ENCODE results near the gene NECTIN2. TPM values are rescaled to one million over a fixed set of nuclear protein-coding genes. Genes with fewer than 3 reads are reported as not detected.

The NECTIN2 gene
- total RNA-seq, 1 donor from 2014 or later = 302 TPM

DNA sequence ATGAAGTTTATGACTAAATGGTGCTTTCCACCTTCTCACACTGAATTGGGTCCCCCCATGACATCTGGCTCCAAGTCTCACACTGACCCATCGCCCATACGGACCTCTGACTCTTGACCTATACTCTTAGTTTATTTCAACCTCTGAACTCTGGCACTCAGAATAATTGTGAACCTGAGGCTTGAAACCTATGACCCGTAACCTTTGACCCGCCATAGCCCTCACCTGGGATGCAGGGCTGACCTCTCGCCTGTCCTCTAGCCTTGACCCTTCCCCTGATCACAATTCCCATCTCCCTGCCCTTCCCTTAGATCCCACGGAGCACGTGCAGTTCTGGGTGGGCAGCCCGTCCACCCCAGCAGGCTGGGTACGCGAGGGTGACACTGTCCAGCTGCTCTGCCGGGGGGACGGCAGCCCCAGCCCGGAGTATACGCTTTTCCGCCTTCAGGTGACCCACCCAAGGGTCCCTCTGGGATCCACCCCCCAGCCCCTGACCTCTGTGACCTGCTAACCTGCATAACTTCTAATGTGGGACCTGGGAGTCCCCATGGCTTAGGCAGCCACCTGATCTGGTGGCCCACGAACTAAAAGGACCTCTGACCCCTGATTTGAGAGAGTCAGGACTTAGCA, 32.1 kb upstream of the NECTIN2 start:
- no peaks in the 10 kb centered on the region for H3K9me3 ChIP-seq (ENCODE audit: insufficient read depth, low read depth, low read length)
- no peaks in the 10 kb centered on the region for H3K4me1 Mint-ChIP-seq (ENCODE audit: low read depth, unreplicated experiment)

DNA sequence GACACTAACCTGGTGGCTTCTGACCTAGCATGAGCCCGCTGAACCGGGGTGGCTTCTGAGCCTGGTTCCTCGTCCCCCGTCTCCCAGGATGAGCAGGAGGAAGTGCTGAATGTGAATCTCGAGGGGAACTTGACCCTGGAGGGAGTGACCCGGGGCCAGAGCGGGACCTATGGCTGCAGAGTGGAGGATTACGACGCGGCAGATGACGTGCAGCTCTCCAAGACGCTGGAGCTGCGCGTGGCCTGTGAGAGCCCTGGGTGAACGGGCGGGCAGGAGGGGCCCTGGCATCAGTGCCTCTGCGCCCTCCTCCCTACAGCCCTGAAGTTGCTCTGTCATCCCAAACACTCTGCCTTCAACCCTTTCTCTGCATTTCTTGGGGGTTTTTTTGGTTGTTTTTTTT, 31.6 kb upstream of the NECTIN2 start:
- H3K79me2 ChIP-seq (ENCODE audit: insufficient read depth, low read length) = no peaks in the 10 kb centered on the region
- no peak overlapping the region for H3K27ac Mint-ChIP-seq (ENCODE audit: unreplicated experiment)
- H3K27me3 Mint-ChIP-seq (ENCODE audit: low read depth, unreplicated experiment) = peaks cover 34% of the 10 kb centered on the region
- H3K9me3 Mint-ChIP-seq (ENCODE audit: unreplicated experiment) = peaks cover 5% of the 10 kb centered on the region
- FAIRE-seq = no peak
- H3K4me3 ChIP-seq (ENCODE audit: insufficient read depth, low read depth, low read length) = no peak overlapping the region
- no peak overlapping the region for H2AFZ ChIP-seq (ENCODE audit: low read depth, low read length)
- no peaks in the 10 kb centered on the region for H3K27me3 ChIP-seq (ENCODE audit: insufficient read depth, low read length)
- H3K4me1 ChIP-seq (ENCODE audit: insufficient read depth, low read length) = no peaks in the 10 kb centered on the region
- H3K36me3 ChIP-seq (ENCODE audit: insufficient read depth, low read length) = no peaks in the 10 kb centered on the region
- DNase-seq (ENCODE audit: low read depth) = no peak
- no peak overlapping the region for H3K9ac ChIP-seq (ENCODE audit: low read length)
- H3K36me3 Mint-ChIP-seq (ENCODE audit: low read depth, unreplicated experiment) = peaks cover 9% of the 10 kb centered on the region
- no peak overlapping the region for H3K4me2 ChIP-seq (ENCODE audit: low read length)
- H3K27ac ChIP-seq (ENCODE audit: low read depth, low read length) = no peak overlapping the region
- no peaks in the 10 kb centered on the region for H4K20me1 ChIP-seq (ENCODE audit: insufficient read depth, low read length)
- TF ChIP-seq EZH2 (IDR thresholded peaks at IDR 0.05; ENCODE audit: insufficient read depth, low read length) = no peak
- TF ChIP-seq, protein P1, sequence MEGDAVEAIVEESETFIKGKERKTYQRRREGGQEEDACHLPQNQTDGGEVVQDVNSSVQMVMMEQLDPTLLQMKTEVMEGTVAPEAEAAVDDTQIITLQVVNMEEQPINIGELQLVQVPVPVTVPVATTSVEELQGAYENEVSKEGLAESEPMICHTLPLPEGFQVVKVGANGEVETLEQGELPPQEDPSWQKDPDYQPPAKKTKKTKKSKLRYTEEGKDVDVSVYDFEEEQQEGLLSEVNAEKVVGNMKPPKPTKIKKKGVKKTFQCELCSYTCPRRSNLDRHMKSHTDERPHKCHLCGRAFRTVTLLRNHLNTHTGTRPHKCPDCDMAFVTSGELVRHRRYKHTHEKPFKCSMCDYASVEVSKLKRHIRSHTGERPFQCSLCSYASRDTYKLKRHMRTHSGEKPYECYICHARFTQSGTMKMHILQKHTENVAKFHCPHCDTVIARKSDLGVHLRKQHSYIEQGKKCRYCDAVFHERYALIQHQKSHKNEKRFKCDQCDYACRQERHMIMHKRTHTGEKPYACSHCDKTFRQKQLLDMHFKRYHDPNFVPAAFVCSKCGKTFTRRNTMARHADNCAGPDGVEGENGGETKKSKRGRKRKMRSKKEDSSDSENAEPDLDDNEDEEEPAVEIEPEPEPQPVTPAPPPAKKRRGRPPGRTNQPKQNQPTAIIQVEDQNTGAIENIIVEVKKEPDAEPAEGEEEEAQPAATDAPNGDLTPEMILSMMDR (IDR thresholded peaks at IDR 0.05; ENCODE audit: insufficient read depth, low read depth, low read length) = no peak
- H3K4me1 Mint-ChIP-seq (ENCODE audit: low read depth, unreplicated experiment) = no peaks in the 10 kb centered on the region
- no peaks in the 10 kb centered on the region for H3K9me3 ChIP-seq (ENCODE audit: insufficient read depth, low read depth, low read length)
- no peak overlapping the region for H3K4me3 Mint-ChIP-seq (ENCODE audit: unreplicated experiment)

More for the DNA sequence above, 32.1 kb upstream of the NECTIN2 start:
- Histone ChIP-seq H3K79me2 (ENCODE audit: insufficient read depth, low read length) (no peaks in the 10 kb centered on the region), H3K27ac (ENCODE audit: low read depth, low read length) (no peak overlapping the region), H3K4me1 (ENCODE audit: insufficient read depth, low read length) (peaks cover 4% of the 10 kb centered on the region), H2AFZ (ENCODE audit: low read depth, low read length) (no peak overlapping the region), H4K20me1 (ENCODE audit: insufficient read depth, low read length) (no peaks in the 10 kb centered on the region), H3K9ac (ENCODE audit: low read length) (no peak overlapping the region), H3K4me3 (ENCODE audit: insufficient read depth, low read depth, low read length) (no peak overlapping the region), H3K36me3 (ENCODE audit: insufficient read depth, low read length) (no peaks in the 10 kb centered on the region), H3K4me2 (ENCODE audit: low read length) (no peak overlapping the region), H3K27me3 (ENCODE audit: insufficient read depth, low read length) (no peaks in the 10 kb centered on the region)
- Mint-ChIP-seq H3K9me3 (ENCODE audit: unreplicated experiment) (peaks cover 5% of the 10 kb centered on the region), H3K27ac (ENCODE audit: unreplicated experiment) (no peak overlapping the region), H3K27me3 (ENCODE audit: low read depth, unreplicated experiment) (peaks cover 32% of the 10 kb centered on the region), H3K36me3 (ENCODE audit: low read depth, unreplicated experiment) (peaks cover 9% of the 10 kb centered on the region), H3K4me3 (ENCODE audit: unreplicated experiment) (no peak overlapping the region)
- TF ChIP-seq EZH2 (IDR thresholded peaks at IDR 0.05; ENCODE audit: insufficient read depth, low read length) = no peak
- TF ChIP-seq, protein P1 (IDR thresholded peaks at IDR 0.05; ENCODE audit: insufficient read depth, low read depth, low read length) = no peak
- DNase-seq (ENCODE audit: low read depth) = no peak
- FAIRE-seq = no peak

DNA sequence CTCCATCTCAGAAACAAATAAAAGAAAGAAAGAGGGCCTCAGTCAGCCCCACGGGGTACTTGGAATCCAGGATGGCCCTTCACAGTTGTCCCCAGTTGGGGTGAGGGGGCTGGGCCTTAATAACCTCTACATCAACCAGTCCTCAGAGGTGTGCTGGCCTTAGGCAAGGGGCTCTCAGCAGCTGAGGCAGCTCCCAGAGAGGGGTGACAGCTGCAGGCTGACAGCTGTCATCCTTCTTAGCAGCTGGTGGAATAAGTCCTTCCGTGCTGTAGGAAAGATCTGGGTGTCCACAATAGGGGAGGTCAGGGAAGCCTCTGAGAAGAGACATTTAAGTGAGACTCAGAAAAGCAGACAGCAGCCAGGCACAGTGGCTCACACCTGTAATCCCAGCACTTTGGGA, 29.8 kb upstream of the NECTIN2 start:
- no peak for TF ChIP-seq EZH2 (IDR thresholded peaks at IDR 0.05; ENCODE audit: insufficient read depth, low read length)
- TF ChIP-seq, protein P1 (IDR thresholded peaks at IDR 0.05; ENCODE audit: insufficient read depth, low read depth, low read length) = no peak
- peaks cover 9% of the 10 kb centered on the region for H3K36me3 Mint-ChIP-seq (ENCODE audit: low read depth, unreplicated experiment)
- H3K36me3 ChIP-seq (ENCODE audit: insufficient read depth, low read length) = no peaks in the 10 kb centered on the region
- H3K27me3 ChIP-seq (ENCODE audit: insufficient read depth, low read length) = no peaks in the 10 kb centered on the region
- H3K4me3 ChIP-seq (ENCODE audit: insufficient read depth, low read depth, low read length) = no peak overlapping the region
- H3K79me2 ChIP-seq (ENCODE audit: insufficient read depth, low read length) = no peaks in the 10 kb centered on the region
- no peaks in the 10 kb centered on the region for H3K4me1 ChIP-seq (ENCODE audit: insufficient read depth, low read length)
- no peak for FAIRE-seq
- H3K9me3 Mint-ChIP-seq (ENCODE audit: unreplicated experiment) = peaks cover 5% of the 10 kb centered on the region
- no peak overlapping the region for H3K9ac ChIP-seq (ENCODE audit: low read length)
- no peak overlapping the region for H2AFZ ChIP-seq (ENCODE audit: low read depth, low read length)
- H4K20me1 ChIP-seq (ENCODE audit: insufficient read depth, low read length) = no peaks in the 10 kb centered on the region
- no peak overlapping the region for H3K4me3 Mint-ChIP-seq (ENCODE audit: unreplicated experiment)
- no peak for DNase-seq (ENCODE audit: low read depth)
- H3K4me1 Mint-ChIP-seq (ENCODE audit: low read depth, unreplicated experiment) = no peaks in the 10 kb centered on the region
- H3K27ac ChIP-seq (ENCODE audit: low read depth, low read length) = no peak overlapping the region
- no peak overlapping the region for H3K27ac Mint-ChIP-seq (ENCODE audit: unreplicated experiment)
- H3K27me3 Mint-ChIP-seq (ENCODE audit: low read depth, unreplicated experiment) = peaks cover 27% of the 10 kb centered on the region
- no peaks in the 10 kb centered on the region for H3K9me3 ChIP-seq (ENCODE audit: insufficient read depth, low read depth, low read length)
- H3K4me2 ChIP-seq (ENCODE audit: low read length) = no peak overlapping the region

All from astrocyte (in vitro differentiated cells and primary cell).